Activated CD4-positive, alpha-beta T cell treated with anti-CD3 and anti-CD28 coated beads, Interleukin-2, amount 10 ng/mL, durations not matched to agents 7 days and 5 days (primary cell): ENCODE data around the gene CSRNP3. TPM values are rescaled to one million over a fixed set of nuclear protein-coding genes. Genes with fewer than 3 reads are reported as not detected.

Source experiments
- CTCF ChIA-PET: fragments of 350-600 bp; sonication (Branson Sonifier 250); formaldehyde crosslinking; loops from one replicate; lab custom pipeline; 2021; ENCODE audit warnings: antibody characterized with exemption; lab: Charles Lee
- POLR2A ChIA-PET: fragments of 350-600 bp; sonication (Branson Sonifier 250); formaldehyde crosslinking; loops from one replicate; lab custom pipeline; 2021; ENCODE audit warnings: antibody characterized with exemption; lab: Charles Lee
- DNase-seq: peaks from one replicate; pipeline ENCODE4 v3.0.0-alpha.2; 2020
- H3K27ac Mint-ChIP-seq: one replicate; pipeline ENCODE4 v1.8.0; 2021; ENCODE audit warnings: mild to moderate bottlenecking, moderate library complexity, mixed read lengths
- H3K27me3 Mint-ChIP-seq: one replicate; pipeline ENCODE4 v1.8.0; 2021; ENCODE audit warnings: mixed read lengths
- H3K36me3 Mint-ChIP-seq: one replicate; pipeline ENCODE4 v1.8.0; 2021; ENCODE audit warnings: low read depth, mixed read lengths
- H3K4me1 Mint-ChIP-seq: one replicate; pipeline ENCODE4 v1.8.0; 2021; ENCODE audit warnings: mixed read lengths
- H3K4me3 Mint-ChIP-seq: one replicate; pipeline ENCODE4 v1.8.0; 2021; ENCODE audit warnings: mild to moderate bottlenecking, moderate library complexity, mixed read lengths
- H3K9me3 Mint-ChIP-seq: one replicate; pipeline ENCODE4 v1.8.0; 2021; ENCODE audit warnings: mixed read lengths
- total RNA-seq, 2 experiments: library from RNA; stranded (reverse); gene quantifications; one replicate each; pipeline ENCODE4 v1.2.3, GENCODE V29; 2021

The CSRNP3 gene
- total RNA-seq, 2 experiments from 2014 or later = not detected

DNA sequence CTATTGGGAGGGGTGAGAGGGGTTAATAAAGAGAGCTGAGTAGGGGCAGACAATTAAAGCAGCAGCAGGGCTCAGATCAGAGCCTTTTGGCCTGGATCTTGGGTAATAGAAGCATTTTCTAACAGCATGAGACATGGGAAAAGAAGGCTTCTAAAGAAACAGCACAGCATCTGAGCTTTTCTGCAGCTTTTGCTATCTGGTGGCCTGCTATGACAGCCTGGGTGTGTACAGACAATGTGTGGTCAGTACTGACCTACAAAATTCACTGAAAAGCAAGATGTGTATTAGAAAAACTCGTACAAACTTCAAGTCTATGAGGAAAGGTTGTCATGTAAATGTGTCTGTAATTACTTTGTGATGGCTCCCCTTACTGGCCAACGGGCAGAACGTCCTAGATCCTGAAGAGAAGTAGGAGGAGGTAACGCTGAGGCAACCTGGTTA lies 229.0 kb downstream of the CSRNP3 start:
- POLR2A ChIA-PET = no interaction called here
- no peak overlapping the region for H3K4me3 Mint-ChIP-seq
- peaks cover 12% of the 10 kb centered on the region for H3K27me3 Mint-ChIP-seq
- no peaks in the 10 kb centered on the region for H3K36me3 Mint-ChIP-seq
- no peaks in the 10 kb centered on the region for H3K9me3 Mint-ChIP-seq
- CTCF ChIA-PET = interaction anchor here (0.6 kb wide), 1 partner anchor 404 kb away, joined by 4 read pairs; no protein-coding TSS in a partner anchor
- no peaks in the 10 kb centered on the region for H3K4me1 Mint-ChIP-seq
- DNase-seq = peak; percentile 15
- no peak overlapping the region for H3K27ac Mint-ChIP-seq

DNA sequence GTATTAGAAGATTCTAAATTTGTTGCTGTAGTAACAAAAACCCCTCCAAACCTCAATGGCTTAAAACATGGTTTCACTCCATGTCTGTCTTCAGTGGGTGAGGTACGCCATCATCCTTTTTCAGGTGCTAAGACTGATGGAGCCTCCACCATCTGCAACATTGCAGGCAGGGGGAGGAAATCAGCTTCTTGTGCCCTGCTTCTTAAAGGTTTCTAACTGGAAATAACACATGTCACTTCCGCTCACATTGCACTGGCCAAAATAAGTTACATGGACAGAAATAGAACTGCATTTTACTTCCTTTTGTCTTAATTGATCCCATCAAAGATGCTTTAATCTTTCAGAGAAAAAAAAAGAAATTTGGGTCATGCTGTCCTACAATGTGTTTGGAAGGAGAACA lies 230.4 kb downstream of the CSRNP3 start:
- POLR2A ChIA-PET = no interaction called here
- H3K27me3 Mint-ChIP-seq = peaks cover 16% of the 10 kb centered on the region
- CTCF ChIA-PET = interaction anchor here (0.6 kb wide), 1 partner anchor 246 kb away, joined by 3 read pairs; no protein-coding TSS in a partner anchor

DNA sequence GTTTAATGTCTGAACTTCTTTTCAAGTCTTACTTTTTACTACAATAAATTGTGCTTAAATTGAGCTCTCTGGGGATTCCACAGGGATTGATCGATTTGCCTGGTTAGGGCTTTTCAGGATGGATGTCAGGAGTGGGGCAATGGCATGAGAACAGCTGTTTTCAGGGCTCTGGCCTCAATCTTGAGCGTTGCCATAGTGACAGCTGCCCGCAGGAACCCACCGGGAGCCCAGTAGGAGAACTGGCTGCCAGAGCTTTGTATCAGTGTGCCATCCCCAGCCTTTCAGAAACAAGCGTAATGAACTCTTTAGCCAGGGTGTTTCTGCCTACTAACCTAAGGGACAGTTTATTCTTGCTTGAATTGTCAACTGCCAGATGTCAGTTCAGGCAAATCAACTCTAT lies 231.0 kb downstream of the CSRNP3 start:
- Mint-ChIP-seq H3K27ac (no peak overlapping the region), H3K4me1 (no peaks in the 10 kb centered on the region), H3K36me3 (no peaks in the 10 kb centered on the region), H3K27me3 (peaks cover 20% of the 10 kb centered on the region), H3K4me3 (no peak overlapping the region), H3K9me3 (no peaks in the 10 kb centered on the region)
- no peak for DNase-seq
- POLR2A ChIA-PET = no interaction called here
- CTCF ChIA-PET = interaction anchor here (0.6 kb wide), 1 partner anchor 247 kb away, joined by 3 read pairs; no protein-coding TSS in a partner anchor

More for the DNA sequence above, 230.4 kb downstream of the CSRNP3 start:
- H3K27ac Mint-ChIP-seq = no peak overlapping the region
- no peaks in the 10 kb centered on the region for H3K9me3 Mint-ChIP-seq
- DNase-seq = no peak
- no peak overlapping the region for H3K4me3 Mint-ChIP-seq
- no peaks in the 10 kb centered on the region for H3K4me1 Mint-ChIP-seq
- no peaks in the 10 kb centered on the region for H3K36me3 Mint-ChIP-seq

DNA sequence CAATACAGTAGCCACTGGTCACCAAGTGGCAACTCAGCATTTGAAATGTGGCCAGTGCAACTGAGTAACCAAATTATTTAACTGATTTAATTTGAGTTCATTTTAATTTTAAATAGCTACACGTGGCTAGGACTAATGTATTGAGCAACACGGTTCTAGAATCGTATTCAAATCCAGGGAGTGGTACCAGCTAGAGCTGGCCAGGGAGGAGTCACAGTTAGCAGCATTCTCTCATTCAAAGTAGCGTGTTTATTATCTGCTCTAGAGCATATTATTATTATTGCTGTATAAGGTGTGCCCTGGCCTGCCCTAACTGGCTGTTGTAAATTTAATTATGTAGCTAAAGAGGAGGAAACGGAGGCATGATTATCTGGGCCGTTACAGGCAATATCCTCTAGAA lies 231.6 kb downstream of the CSRNP3 start:
- no peaks in the 10 kb centered on the region for H3K4me1 Mint-ChIP-seq
- H3K9me3 Mint-ChIP-seq = no peaks in the 10 kb centered on the region
- no peaks in the 10 kb centered on the region for H3K36me3 Mint-ChIP-seq
- peaks cover 20% of the 10 kb centered on the region for H3K27me3 Mint-ChIP-seq
- POLR2A ChIA-PET = no interaction called here
- no peak for DNase-seq
- CTCF ChIA-PET = no interaction called here
- no peak overlapping the region for H3K4me3 Mint-ChIP-seq
- H3K27ac Mint-ChIP-seq = no peak overlapping the region

DNA sequence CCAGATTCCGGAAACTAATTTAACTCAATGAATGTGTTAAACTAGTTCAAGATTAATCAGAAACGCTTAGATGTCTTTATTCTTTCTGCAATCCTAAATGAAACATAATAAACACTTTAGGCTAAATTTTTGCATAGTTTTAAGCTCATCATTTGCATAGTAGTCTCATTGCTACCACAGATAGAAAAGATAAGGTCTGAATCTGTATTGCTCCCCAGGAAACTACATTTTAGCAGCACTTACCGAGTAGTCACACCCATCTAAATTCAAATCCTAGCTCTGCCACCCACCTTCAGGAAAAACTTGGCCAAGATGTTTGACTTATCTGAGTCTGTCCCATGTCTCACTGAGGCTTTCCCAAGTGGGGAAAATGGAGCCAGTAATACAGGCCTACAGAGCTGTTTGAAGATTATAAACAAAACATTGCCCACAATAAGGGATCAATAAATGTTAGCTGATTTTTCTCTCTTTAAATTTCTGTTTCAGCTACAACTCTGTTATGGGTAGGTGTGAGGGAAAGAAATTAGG lies 237.5 kb downstream of the CSRNP3 start:
- no peak overlapping the region for H3K4me3 Mint-ChIP-seq
- DNase-seq = no peak
- no peak overlapping the region for H3K27ac Mint-ChIP-seq
- ChIA-PET CTCF (no interaction called here), POLR2A (no interaction called here)
- no peaks in the 10 kb centered on the region for H3K36me3 Mint-ChIP-seq
- H3K9me3 Mint-ChIP-seq = peaks cover 3% of the 10 kb centered on the region
- no peaks in the 10 kb centered on the region for H3K4me1 Mint-ChIP-seq
- H3K27me3 Mint-ChIP-seq = peaks cover 11% of the 10 kb centered on the region

DNA sequence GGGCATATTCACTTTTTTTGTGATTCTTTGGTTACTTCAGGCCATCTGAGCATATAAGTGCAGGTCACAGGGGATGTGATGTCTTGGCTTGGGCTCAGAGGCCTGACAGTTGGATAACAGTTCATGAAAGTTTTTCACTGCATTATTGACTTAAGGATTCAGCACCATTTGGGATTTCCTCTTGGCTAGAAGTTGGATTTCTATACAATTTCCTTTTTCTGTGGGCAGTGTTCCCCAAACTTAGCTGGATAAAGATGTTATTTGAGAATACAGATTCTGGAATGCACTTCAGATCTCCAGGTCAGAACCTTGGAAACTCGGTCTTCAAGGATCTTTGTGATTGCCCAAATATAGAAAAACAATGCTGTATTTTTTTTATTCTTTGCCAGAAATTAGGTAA lies 246.6 kb downstream of the CSRNP3 start:
- no peak overlapping the region for H3K27ac Mint-ChIP-seq
- H3K4me1 Mint-ChIP-seq = no peaks in the 10 kb centered on the region
- no peak overlapping the region for H3K4me3 Mint-ChIP-seq
- no peaks in the 10 kb centered on the region for H3K36me3 Mint-ChIP-seq
- H3K27me3 Mint-ChIP-seq = peaks cover 4% of the 10 kb centered on the region
- DNase-seq = no peak
- ChIA-PET POLR2A (no interaction called here), CTCF (no interaction called here)
- H3K9me3 Mint-ChIP-seq = no peaks in the 10 kb centered on the region

DNA sequence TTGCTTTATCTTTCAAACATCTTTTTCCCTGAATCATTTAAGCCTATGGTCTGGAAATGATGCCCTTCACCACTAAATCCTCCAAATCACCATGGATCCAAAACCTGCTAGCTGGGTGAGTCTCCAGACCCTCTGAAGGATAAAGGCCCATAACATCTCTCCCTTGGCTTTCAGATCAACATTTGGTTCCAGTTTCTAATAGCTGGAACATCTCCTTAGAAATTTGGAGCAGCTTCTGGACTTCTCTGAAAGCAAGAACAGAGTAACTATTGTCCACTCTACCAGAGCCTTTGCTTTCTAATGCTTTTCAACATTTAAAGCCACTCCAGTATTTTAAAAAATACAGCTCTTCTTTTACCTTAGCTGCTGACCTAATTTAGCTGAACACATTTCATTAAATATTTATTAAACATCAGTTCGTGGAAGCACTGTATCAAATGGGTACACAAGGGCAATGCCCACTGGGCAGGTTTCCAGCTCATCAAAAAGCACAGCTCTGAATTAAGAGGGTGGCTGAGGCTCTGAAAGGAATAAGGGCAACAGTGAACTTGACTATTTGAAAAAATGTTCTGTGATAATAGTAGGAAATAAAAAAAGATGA lies 249.2 kb downstream of the CSRNP3 start:
- no peak overlapping the region for H3K4me3 Mint-ChIP-seq
- H3K4me1 Mint-ChIP-seq = no peaks in the 10 kb centered on the region
- DNase-seq = no peak
- ChIA-PET POLR2A (no interaction called here), CTCF (interaction anchor here (1.1 kb wide), 1 partner anchor 25 kb away, joined by 3 read pairs; no protein-coding TSS in a partner anchor)
- H3K36me3 Mint-ChIP-seq = no peaks in the 10 kb centered on the region
- H3K27me3 Mint-ChIP-seq = peaks cover 4% of the 10 kb centered on the region
- no peak overlapping the region for H3K27ac Mint-ChIP-seq
- H3K9me3 Mint-ChIP-seq = no peaks in the 10 kb centered on the region

DNA sequence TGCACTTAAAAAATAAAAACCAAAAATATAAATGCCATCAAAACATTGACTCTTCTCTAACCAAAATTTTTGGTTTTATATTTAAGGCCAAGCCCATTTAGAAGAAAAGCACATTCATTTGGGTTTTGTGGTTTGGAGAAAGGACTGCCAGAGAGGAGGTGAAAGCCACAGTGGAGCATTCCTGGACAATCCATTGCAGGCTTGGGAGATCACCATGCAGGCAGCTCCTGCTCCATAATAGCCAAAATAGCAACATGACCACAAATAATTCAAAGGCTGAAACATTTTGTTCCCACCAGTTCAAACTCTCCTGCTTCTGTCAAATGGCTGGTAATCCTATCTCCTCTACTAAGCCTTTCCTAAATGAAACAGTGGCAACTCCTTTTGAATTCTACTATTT lies 251.0 kb downstream of the CSRNP3 start:
- ChIA-PET POLR2A (no interaction called here), CTCF (no interaction called here)
- Mint-ChIP-seq H3K4me1 (no peaks in the 10 kb centered on the region), H3K36me3 (no peaks in the 10 kb centered on the region), H3K27ac (no peak overlapping the region), H3K4me3 (no peak overlapping the region), H3K27me3 (peaks cover 9% of the 10 kb centered on the region), H3K9me3 (no peaks in the 10 kb centered on the region)
- DNase-seq = no peak

DNA sequence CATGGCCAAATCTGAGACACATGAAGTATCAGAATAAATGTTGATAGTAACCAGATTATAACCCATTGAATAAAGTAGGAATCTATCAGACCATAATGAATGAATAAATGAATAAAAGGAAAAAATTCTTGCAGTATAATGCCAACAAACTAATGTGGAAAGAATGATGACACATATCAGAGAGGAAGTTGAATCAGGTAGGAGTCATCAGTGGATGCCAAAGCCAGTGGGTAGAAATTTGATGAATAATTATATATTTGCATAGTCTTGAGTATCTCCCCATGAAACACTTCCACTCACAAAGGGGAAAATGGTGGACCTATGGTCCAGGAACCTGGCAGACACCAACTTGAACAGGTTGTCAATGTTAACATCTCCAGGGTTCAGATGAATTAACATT lies 255.9 kb downstream of the CSRNP3 start:
- POLR2A ChIA-PET = no interaction called here
- no peak for DNase-seq
- no peak overlapping the region for H3K4me3 Mint-ChIP-seq
- H3K36me3 Mint-ChIP-seq = no peaks in the 10 kb centered on the region
- no peaks in the 10 kb centered on the region for H3K9me3 Mint-ChIP-seq
- no peak overlapping the region for H3K27ac Mint-ChIP-seq
- peaks cover 8% of the 10 kb centered on the region for H3K27me3 Mint-ChIP-seq
- H3K4me1 Mint-ChIP-seq = no peaks in the 10 kb centered on the region
- CTCF ChIA-PET = no interaction called here

Other genes with a start within 250 kb of the CSRNP3 start
- gene SCN2A, start 230.3 kb upstream of the CSRNP3 start, total RNA-seq = under 1 TPM in 1 of 2 experiments, not detected in 1; 0.02 TPM